Endothelial cell of umbilical vein (primary cell): Measurements from ENCODE around the gene TCEAL5. TPM values are rescaled to one million over a fixed set of nuclear protein-coding genes. Genes with fewer than 3 reads are reported as not detected.
"Not testable (repeated sequence)": the region's sequence is repeated elsewhere in the genome, so short reads cannot be mapped to it uniquely, and the experiment has no call there.

Experiments
- BruUV-seq: library from RNA; stranded (reverse); fragments of 400-500 nt; replicated peaks from 2 replicates; lab custom pipeline; 2021; lab: Mats Ljungman, UMichigan
- CTCF ChIA-PET: fragments of 300-600, 350-600 bp; sonication (Branson Sonifier 250); formaldehyde crosslinking; loops from one replicate; lab custom pipeline; 2021; ENCODE audit warnings: antibody characterized with exemption, inconsistent platforms; lab: Charles Lee
- POLR2A ChIA-PET: fragments of 300-600, 350-600 bp; sonication (Branson Sonifier 250); formaldehyde crosslinking; loops from one replicate; lab custom pipeline; 2021; ENCODE audit warnings: antibody characterized with exemption, inconsistent platforms; lab: Charles Lee
- DNase-seq: peaks from one replicate; pipeline ENCODE4 v3.0.0-alpha.2; 2011; ENCODE audit warnings: low read depth, low spot score
- FAIRE-seq: peaks from 2 replicates; lab custom pipeline; 2011; peaks lifted over from hg19 to GRCh38; lab: Jason Lieb, UNC
- H2AFZ ChIP-seq: 2 replicates; pipeline ENCODE4 v1.6.0; 2012; ENCODE audit warnings: low read depth, low read length, control low read depth, inconsistent platforms
- H3K27ac ChIP-seq: 2 replicates; pipeline ENCODE4 v1.5.1; 2011; ENCODE audit warnings: low read depth, mild to moderate bottlenecking, control low read depth, low read length, moderate library complexity; ENCODE audit not compliant: insufficient read depth
- H3K27me3 ChIP-seq, 2 experiments: 2 replicates each; pipeline versions ENCODE4 v1.6.0 to v1.6.1; 2011; ENCODE audit warnings: low read length in 2 of 2, mixed read lengths in 1 of 2; ENCODE audit not compliant: control insufficient read depth in 2 of 2, insufficient read depth in 2 of 2
- H3K36me3 ChIP-seq, 2 experiments: 2 replicates in 1 of 2; 3 replicates in 1 of 2; pipeline ENCODE4 v1.5.1; 2011; ENCODE audit warnings: low read length in 2 of 2, mild to moderate bottlenecking in 1 of 2, moderate library complexity in 1 of 2; ENCODE audit not compliant: control insufficient read depth in 2 of 2, insufficient read depth in 2 of 2; ENCODE audit errors: extremely low read depth in 1 of 2
- H3K4me1 ChIP-seq: 3 replicates; pipeline ENCODE4 v1.5.1; 2011; ENCODE audit warnings: mild to moderate bottlenecking, low read length; ENCODE audit not compliant: control insufficient read depth, insufficient read depth; ENCODE audit errors: extremely low read depth
- H3K4me2 ChIP-seq: 2 replicates; pipeline ENCODE4 v1.6.1; 2011; ENCODE audit warnings: low read length, control low read depth, mixed read lengths; ENCODE audit not compliant: insufficient read depth
- H3K4me3 ChIP-seq, 3 experiments: fragments of 200-600 bp in 1 of 3; sonication (generic), shearing (Covaris generic) in 1 of 3; replicated peaks in 1 of 3; 2 replicates each; pipeline ENCODE4 v1.5.1; 2011 to 2016; ENCODE audit warnings: control low read depth in 3 of 3, low read length in 3 of 3, mild to moderate bottlenecking in 2 of 3, inconsistent platforms in 1 of 3, low read depth in 1 of 3, moderate library complexity in 1 of 3; ENCODE audit not compliant: insufficient read depth in 1 of 3
- H3K79me2 ChIP-seq: 2 replicates; pipeline ENCODE4 v1.6.0; 2012; ENCODE audit warnings: low read length, inconsistent platforms; ENCODE audit not compliant: control insufficient read depth, insufficient read depth
- H3K9ac ChIP-seq: replicated peaks from 2 replicates; pipeline ENCODE3; 2011; ENCODE audit warnings: low read length, control low read depth; ENCODE audit not compliant: insufficient read depth; ENCODE audit errors: extremely low read depth
- H3K9me1 ChIP-seq: replicated peaks from 3 replicates; pipeline ENCODE4 v1.6.0; 2011; ENCODE audit warnings: mild to moderate bottlenecking, low read length; ENCODE audit not compliant: control insufficient read depth, insufficient read depth; ENCODE audit errors: extremely low read depth
- H3K9me3 ChIP-seq: replicated peaks from 2 replicates; pipeline ENCODE4 v1.5.1; 2012; ENCODE audit warnings: low read length, inconsistent platforms; ENCODE audit not compliant: control insufficient read depth, insufficient read depth
- H4K20me1 ChIP-seq: replicated peaks from 2 replicates; pipeline ENCODE3; 2011; ENCODE audit warnings: mild to moderate bottlenecking, low read length; ENCODE audit not compliant: control insufficient read depth, insufficient read depth; ENCODE audit errors: extremely low read depth
- EZH2 ChIP-seq: IDR thresholded peaks from 2 replicates; pipeline ENCODE4 v1.6.1; 2012; ENCODE audit warnings: borderline replicate concordance, low read depth, mild to moderate bottlenecking, moderate library complexity, low read length, inconsistent platforms; ENCODE audit not compliant: severe bottlenecking
- FOS ChIP-seq: IDR thresholded peaks from 2 replicates; pipeline ENCODE4 v1.6.1; 2011; ENCODE audit warnings: mild to moderate bottlenecking, low read length, moderate library complexity, borderline replicate concordance; ENCODE audit not compliant: insufficient read depth
- GATA2 ChIP-seq: IDR thresholded peaks from 2 replicates; pipeline ENCODE4 v1.7.0; 2011; ENCODE audit warnings: low read depth, mild to moderate bottlenecking, moderate library complexity, mixed read lengths, low read length; ENCODE audit not compliant: insufficient read length, insufficient read depth
- JUN ChIP-seq: IDR thresholded peaks from 2 replicates; pipeline ENCODE4 v1.6.1; 2011; ENCODE audit warnings: borderline replicate concordance, low read depth; ENCODE audit not compliant: insufficient read length, insufficient read depth
- MYC ChIP-seq: IDR thresholded peaks from one replicate; pipeline ENCODE4 v1.6.1; 2011; ENCODE audit warnings: mild to moderate bottlenecking, low read depth, low read length
- POLR2A ChIP-seq: IDR thresholded peaks from 2 replicates; pipeline ENCODE4 v1.6.1; 2012; ENCODE audit warnings: low read depth, mild to moderate bottlenecking, control low read depth, low read length
- POLR2AphosphoS5 ChIP-seq: IDR thresholded peaks from 2 replicates; pipeline ENCODE4 v1.6.1; 2012; ENCODE audit warnings: low read depth, mild to moderate bottlenecking, control low read depth, low read length, moderate library complexity; ENCODE audit not compliant: insufficient read depth
- dilution Hi-C: fragments of 300-500 bp; cut with MboI; formaldehyde crosslinking; loops from one replicate; pipeline ENCODE4 v1.15.0; 2019; ENCODE audit warnings: low sequenced_read_pairs; ENCODE audit not compliant: extremely low pct_ligation_motif_present
- intact Hi-C: fragments of 100-400 bp; cut with micrococcal nuclease; formaldehyde crosslinking; loops from one replicate; pipeline ENCODE4 v1.10.0; 2022
- polyA plus RNA-seq, 4 experiments: library from polyadenylated mRNA; depleted of rRNA in 3 of 4; stranded (reverse) in 3 of 4; unstranded in 1 of 4; fragments of >200 nt; gene quantifications; 2 replicates each; pipeline versions ENCODE4 v1.2.1 to v1.2.3, GENCODE V29; 2011 to 2012; ENCODE audit warnings: missing spikeins in 1 of 4
- total RNA-seq: library from RNA; stranded (reverse); gene quantifications from 2 replicates; pipeline ENCODE4 v1.2.3, GENCODE V29; 2021
- TF ChIP-seq, protein P1 (sequence below): IDR thresholded peaks from 2 replicates; pipeline ENCODE4 v1.6.1; 2011; ENCODE audit not compliant: insufficient read depth, insufficient read length
- TF ChIP-seq, protein P2 (sequence below), 2 donors: IDR thresholded peaks; 1 replicate in 1 of 2; 2 replicates in 1 of 2; pipeline ENCODE4 v1.5.1; 2011; ENCODE audit warnings: low read length in 2 of 2, mild to moderate bottlenecking in 2 of 2, moderate library complexity in 2 of 2, control low read depth in 1 of 2, inconsistent platforms in 1 of 2, low read depth in 1 of 2; ENCODE audit not compliant: insufficient read depth in 1 of 2; ENCODE audit errors: extremely low read depth in 1 of 2

Gene TCEAL5
- total and polyA plus RNA-seq, 2 donors (not counting 3 experiments of a cell fraction or from before 2014, with no cell fraction given), result not detected

GRCh38 chrX:103309860-103310554 is 33.5 kb upstream of the TCEAL5 start:
- Histone ChIP-seq H4K20me1 (no peaks in the 10 kb centered on the region), H3K27ac (no peak overlapping the region), H3K4me2 (peak overlapping the region; percentile 66), H3K9ac (no peak overlapping the region), H3K27me3 (peaks cover 5 to 9% of the 10 kb centered on the region in 2 experiments), H3K4me1 (no peaks in the 10 kb centered on the region), H3K9me1 (no peaks in the 10 kb centered on the region), H2AFZ (peak overlapping the region; percentile 60), H3K4me3 (peak overlapping the region in 1 of 3 experiments; percentile 48), H3K79me2 (no peaks in the 10 kb centered on the region), H3K36me3 (no peaks in the 10 kb centered on the region), H3K9me3 (no peaks in the 10 kb centered on the region)
- ChIA-PET CTCF (no interaction called here), POLR2A (no interaction called here)
- dilution Hi-C loops, result no loop called here
- FAIRE-seq, result no peak
- TF ChIP-seq, protein P1, sequence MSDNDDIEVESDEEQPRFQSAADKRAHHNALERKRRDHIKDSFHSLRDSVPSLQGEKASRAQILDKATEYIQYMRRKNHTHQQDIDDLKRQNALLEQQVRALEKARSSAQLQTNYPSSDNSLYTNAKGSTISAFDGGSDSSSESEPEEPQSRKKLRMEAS, result no peak
- TF ChIP-seq JUN (no peak), EZH2 (no peak), MYC (no peak), FOS (no peak), POLR2AphosphoS5 (no peak), POLR2A (no peak), GATA2 (no peak)
- TF ChIP-seq, protein P2, sequence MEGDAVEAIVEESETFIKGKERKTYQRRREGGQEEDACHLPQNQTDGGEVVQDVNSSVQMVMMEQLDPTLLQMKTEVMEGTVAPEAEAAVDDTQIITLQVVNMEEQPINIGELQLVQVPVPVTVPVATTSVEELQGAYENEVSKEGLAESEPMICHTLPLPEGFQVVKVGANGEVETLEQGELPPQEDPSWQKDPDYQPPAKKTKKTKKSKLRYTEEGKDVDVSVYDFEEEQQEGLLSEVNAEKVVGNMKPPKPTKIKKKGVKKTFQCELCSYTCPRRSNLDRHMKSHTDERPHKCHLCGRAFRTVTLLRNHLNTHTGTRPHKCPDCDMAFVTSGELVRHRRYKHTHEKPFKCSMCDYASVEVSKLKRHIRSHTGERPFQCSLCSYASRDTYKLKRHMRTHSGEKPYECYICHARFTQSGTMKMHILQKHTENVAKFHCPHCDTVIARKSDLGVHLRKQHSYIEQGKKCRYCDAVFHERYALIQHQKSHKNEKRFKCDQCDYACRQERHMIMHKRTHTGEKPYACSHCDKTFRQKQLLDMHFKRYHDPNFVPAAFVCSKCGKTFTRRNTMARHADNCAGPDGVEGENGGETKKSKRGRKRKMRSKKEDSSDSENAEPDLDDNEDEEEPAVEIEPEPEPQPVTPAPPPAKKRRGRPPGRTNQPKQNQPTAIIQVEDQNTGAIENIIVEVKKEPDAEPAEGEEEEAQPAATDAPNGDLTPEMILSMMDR (IDR thresholded peaks at IDR 0.05; ENCODE audit: extremely low read depth in 1 of 2, insufficient read depth in 1 of 2, low read depth in 1 of 2, low read length in 2 of 2), result no peak
- BruUV-seq, result no TSS peak
- intact Hi-C loops, result no loop called here
- DNase-seq, result no peak

GRCh38 chrX:103305666-103306065 is 29.1 kb upstream of the TCEAL5 start:
- H3K79me2 ChIP-seq, H3K9me3 ChIP-seq, H3K27me3 ChIP-seq, H4K20me1 ChIP-seq, H3K4me2 ChIP-seq, DNase-seq, POLR2A ChIA-PET, H2AFZ ChIP-seq, CTCF ChIA-PET, intact Hi-C loops, H3K9me1 ChIP-seq, H3K4me1 ChIP-seq, FAIRE-seq, H3K36me3 ChIP-seq, H3K4me3 ChIP-seq, H3K9ac ChIP-seq, dilution Hi-C loops, BruUV-seq, H3K27ac ChIP-seq: not testable (repeated sequence)
